Astrocyte of the spinal cord (primary cell): ENCODE data around the gene PKMYT1.

ENCODE experiments used
- DNase-seq: peaks from one replicate; pipeline ENCODE4 v3.0.0; 2011; ENCODE audit warnings: low read depth, low spot score
- H3K4me3 ChIP-seq: 2 replicates; pipeline ENCODE4 v1.5.1; 2011; ENCODE audit warnings: low read depth, mild to moderate bottlenecking, low read length, moderate library complexity
- in situ Hi-C: cut with HindIII; loops from 2 replicates; pipeline ENCODE4 v1.10.0; 2017; ENCODE audit warnings: low sequenced_read_pairs
- TF ChIP-seq, protein P1 (sequence below): IDR thresholded peaks from 2 replicates; pipeline ENCODE4 v1.5.1; 2012; ENCODE audit warnings: low read depth, mild to moderate bottlenecking, low read length, inconsistent platforms

Gene PKMYT1

DNA sequence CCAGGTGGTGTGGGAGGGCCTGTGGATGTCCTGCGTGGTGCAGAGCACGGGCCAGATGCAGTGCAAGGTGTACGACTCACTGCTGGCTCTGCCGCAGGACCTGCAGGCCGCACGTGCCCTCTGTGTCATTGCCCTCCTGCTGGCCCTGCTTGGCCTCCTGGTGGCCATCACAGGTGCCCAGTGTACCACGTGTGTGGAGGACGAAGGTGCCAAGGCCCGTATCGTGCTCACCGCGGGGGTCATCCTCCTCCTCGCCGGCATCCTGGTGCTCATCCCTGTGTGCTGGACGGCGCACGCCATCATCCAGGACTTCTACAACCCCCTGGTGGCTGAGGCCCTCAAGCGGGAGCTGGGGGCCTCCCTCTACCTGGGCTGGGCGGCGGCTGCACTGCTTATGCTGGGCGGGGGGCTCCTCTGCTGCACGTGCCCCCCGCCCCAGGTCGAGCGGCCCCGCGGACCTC, 33.3 kb upstream of the PKMYT1 start:
- DNase-seq = no peak
- in situ Hi-C loops = no loop called here
- TF ChIP-seq, protein P1, sequence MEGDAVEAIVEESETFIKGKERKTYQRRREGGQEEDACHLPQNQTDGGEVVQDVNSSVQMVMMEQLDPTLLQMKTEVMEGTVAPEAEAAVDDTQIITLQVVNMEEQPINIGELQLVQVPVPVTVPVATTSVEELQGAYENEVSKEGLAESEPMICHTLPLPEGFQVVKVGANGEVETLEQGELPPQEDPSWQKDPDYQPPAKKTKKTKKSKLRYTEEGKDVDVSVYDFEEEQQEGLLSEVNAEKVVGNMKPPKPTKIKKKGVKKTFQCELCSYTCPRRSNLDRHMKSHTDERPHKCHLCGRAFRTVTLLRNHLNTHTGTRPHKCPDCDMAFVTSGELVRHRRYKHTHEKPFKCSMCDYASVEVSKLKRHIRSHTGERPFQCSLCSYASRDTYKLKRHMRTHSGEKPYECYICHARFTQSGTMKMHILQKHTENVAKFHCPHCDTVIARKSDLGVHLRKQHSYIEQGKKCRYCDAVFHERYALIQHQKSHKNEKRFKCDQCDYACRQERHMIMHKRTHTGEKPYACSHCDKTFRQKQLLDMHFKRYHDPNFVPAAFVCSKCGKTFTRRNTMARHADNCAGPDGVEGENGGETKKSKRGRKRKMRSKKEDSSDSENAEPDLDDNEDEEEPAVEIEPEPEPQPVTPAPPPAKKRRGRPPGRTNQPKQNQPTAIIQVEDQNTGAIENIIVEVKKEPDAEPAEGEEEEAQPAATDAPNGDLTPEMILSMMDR = no peak
- no peak overlapping the region for H3K4me3 ChIP-seq

DNA sequence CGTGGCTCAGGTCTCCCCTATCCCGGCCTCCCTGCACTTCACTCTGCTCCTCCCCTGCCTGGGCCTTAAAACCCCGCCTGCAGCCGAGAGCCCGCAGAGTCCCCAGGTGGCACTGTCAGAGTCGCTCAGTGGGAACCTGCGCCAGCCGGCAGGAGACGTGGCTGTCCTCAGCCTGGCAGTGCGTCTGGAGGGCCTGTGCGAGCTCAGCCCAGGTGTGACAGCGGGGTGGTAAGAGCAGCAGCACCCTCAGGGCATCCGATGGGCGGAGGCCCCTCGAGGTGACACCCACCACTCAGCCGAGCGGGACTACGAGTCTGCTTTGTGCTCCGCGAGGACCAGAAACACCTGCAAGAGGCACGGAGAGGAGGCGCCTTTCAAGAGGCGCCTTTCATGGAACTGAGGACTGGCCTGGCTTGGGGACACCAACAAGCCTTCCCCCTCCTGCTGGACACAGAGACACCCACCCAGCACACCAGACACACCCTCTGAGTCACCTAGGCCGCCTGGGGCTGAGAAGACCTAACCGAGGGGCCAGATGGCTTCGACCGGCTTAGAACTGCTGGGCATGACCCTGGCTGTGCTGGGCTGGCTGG, 32.7 kb upstream of the PKMYT1 start, which contains the start of gene CLDN9:
Gene CLDN9 (plus strand): TSS at position 96 of the 593 bp plus-strand sequence. CDS start 440 bp downstream, at position 536.
- TF ChIP-seq, protein P1 = no peak
- in situ Hi-C loops = no loop called here
- DNase-seq = no peak
- H3K4me3 ChIP-seq = no peak within 1 kb of the TSS

DNA sequence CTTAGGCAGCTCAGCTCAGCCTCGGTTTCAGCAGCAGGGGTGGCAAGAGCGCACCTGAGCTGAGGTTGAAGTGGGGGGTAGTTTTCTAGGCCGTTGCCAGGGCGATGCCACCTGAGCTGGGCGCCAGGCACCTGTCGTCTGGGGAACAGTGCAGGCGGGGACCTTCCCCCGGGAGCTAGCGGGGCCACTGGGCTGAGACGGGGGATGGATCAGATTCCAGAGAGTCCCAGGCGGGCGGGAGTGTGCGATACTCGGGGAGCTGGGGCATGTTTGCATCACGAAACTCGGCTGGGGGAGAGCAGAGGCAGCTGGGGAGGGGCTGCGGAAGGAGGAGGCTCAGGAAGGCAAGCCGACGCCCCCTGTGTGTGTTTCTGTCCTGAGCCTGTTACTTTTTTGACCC, 32.0 kb upstream of the PKMYT1 start:
- no peak overlapping the region for H3K4me3 ChIP-seq
- DNase-seq = no peak
- in situ Hi-C loops = no loop called here
- TF ChIP-seq, protein P1 = no peak

DNA sequence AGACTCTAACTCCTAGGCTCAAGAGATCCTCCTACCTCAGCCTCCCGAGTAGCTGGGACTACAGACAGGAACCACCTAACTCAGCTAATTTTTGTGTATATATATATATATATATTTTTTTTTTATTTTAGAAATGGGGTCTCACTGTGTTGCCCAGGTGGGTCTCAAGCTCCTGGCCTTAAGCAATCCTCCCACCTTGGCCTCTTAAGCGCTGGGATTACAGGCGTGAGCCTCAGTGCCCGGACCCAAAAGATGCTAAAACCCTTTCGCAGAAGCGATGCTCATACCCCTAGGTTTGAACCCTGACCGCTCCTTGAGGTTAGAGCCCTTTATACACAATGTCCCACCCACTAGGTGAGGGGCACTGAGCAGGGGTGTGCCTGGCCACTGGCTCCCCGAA, 30.3 kb upstream of the PKMYT1 start:
- in situ Hi-C loops = no loop called here
- no peak for DNase-seq
- TF ChIP-seq, protein P1 = no peak
- no peak overlapping the region for H3K4me3 ChIP-seq

DNA sequence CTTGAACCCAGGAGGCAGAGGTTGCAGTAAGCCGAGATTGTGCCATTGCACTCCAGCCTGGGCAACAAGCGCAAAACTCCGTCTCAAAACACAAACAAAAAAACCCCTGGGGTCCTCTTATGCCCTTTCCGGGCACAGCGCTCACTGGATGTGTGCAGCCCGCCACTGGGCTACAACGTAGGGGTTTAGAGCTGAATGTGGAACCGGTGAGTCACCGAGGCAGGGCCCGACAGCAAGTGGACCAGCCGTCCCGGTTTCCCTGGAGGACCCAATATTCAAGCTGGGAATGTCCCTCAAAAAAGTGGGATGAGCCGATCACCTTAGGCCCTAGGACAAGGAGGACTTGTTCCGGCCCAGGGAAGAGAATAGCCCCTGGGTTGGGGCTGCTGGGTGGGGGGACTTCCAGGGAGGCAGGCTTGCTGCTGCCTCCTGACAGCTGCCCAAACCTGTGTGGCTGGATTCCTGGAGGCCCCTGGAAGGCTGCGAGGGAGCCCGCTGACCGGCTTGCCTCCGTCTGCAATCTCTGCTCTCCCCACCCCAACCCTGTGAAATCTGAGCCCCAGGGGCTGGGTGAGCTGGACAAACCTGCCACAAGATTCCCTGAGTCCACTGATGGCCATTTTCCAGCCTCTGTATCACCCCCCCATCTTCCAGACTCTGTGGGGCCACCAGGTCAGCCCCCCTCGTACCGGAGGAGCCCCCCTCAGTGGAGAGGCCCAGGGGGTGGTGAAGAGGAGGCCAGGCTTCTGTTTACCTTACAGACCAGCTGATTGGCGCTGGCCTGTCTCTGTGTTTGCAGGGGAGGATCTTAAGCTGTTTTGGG, 29.5 kb upstream of the PKMYT1 start:
- in situ Hi-C loops = no loop called here
- DNase-seq = no peak

DNA sequence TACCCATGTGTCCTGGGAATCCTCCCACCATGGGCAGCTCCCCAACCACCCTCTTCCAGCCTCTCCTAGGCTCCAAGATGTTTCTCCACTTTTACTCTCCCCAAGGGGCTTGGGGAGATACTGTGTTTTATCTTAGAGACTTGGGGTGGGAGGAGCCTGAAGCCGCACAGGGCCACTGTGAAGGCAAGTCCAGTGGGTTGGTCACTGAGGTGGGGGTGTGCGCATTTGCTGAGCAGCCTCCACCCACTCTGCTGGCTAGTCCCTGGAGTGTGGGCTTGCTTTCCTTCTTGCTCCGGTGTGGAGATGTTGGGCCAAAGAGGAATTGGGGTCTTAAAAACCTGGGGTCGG, 28.4 kb upstream of the PKMYT1 start:
- no peak overlapping the region for H3K4me3 ChIP-seq
- TF ChIP-seq, protein P1 = no peak
- DNase-seq = no peak
- in situ Hi-C loops = no loop called here

More for the DNA sequence above, 29.5 kb upstream of the PKMYT1 start:
- TF ChIP-seq, protein P1 = no peak
- H3K4me3 ChIP-seq = no peak overlapping the region
